ENCODE measurements around the gene GNAO1.

Gene GNAO1

DNA sequence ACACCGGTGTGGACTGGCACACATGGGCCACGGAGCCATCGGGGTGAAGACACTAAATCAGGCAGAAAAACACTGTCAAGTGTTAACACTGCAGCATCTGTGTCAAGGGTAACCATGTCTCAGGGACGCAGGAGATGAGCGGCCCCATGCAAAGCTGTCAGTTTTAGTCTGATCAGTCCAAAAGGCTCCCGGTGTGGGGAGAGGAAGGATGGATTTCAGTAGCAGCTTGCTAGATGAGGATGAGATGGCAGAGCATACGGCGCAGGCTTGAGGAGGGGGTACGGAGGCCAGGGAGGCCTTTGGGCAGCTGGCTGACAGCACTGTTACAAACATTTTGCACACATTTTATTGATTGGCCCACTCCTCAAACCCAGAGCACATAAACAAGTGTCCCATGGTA, 98.1 kb downstream of the GNAO1 start:
- no peak for DNase-seq (ENCODE audit: low read depth in 2 of 2)

DNA sequence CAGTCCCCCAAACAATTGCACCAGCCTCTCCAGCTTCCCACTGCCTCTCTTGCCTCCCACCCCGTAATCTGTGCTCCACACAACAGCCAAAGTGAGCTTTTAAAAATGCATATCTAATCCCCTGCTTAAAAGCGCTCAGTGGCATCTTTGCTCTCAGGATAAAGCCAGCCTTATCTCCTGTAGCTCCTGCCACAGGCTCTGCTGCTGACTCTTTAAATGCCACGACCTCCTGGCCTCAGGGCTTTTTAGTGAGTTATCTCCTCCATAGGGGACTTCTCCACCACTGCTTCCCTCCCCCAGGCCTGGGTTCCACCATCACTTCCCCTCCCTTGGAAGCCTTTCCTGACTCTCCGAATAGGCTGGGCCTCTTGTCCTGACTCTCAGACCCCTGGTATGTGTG, 98.6 kb downstream of the GNAO1 start:
- no peak for DNase-seq (ENCODE audit: low read depth in 2 of 2)

DNA sequence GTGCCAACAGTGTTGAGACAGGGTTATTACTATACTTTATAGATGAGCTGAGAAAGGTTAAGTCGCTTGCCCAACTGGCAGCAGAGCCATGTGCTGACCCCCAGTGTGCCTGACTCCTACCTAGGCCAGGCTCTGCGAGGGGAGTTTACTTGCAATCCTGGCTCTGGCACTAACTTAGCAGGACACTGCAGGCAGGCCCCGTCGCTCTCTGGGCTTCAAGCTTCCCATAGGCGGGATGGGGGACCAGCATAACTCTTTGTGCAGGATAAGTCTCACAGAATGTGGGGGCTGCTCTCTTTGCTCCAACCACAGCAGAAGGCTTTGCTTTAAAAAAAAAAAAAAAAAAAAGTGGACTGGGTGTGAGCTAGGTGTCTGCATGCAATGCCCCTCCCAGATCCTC, 102.7 kb downstream of the GNAO1 start:
- no peak for DNase-seq (ENCODE audit: low read depth in 2 of 2)

DNA sequence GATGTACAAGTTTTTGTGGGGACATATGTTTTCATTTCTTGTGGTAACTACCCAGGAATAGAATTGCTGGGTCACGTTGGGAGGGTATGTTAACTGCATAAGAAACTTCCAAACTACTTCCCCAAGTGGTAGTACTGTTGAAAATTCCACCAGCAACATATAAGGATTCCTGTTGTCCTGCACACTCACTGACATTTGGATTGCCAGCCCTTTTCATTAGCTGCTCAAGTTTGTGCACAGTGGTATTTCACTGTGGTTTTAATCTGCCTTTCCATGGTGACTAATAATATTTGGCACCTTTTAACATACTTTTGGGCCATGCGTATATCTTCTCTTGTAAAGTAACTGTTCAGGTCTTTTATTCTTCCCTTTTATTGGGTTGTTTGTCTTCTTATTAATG, 103.3 kb downstream of the GNAO1 start:
- no peak for DNase-seq (ENCODE audit: low read depth in 2 of 2)

DNA sequence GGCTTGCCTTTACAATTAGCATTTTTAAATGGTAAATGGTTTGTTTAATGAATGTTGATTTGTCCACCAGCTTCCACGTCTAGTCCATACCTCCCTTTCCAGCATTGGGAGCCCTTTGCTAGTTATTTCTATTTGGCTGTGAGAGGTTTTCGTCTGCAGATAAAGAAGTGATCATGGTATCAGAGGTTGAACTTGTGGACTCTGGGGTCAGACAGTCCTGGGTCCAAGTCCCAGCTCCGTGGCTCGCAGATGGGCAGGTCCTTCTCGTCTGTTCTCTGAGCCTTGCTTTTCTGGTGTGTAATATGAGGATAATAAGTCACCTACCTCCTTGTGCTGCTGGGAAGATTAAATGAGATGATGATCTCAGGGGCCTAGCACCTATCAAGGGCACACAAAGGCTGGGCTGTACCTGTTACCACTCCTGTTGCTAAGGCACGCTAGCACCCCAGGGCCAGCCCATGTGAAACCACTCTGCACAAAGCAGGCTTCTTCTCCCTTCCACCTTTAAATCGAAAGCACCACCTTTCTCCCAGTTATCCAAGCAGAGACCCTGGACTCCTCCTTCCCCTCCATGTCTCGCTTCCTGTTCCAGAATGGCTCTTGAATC, 103.9 kb downstream of the GNAO1 start:
- no peak for DNase-seq (ENCODE audit: low read depth in 2 of 2)

GRCh38 chr16:56295739-56296527, 104.6 kb downstream of the GNAO1 start:
- no peak for DNase-seq (ENCODE audit: low read depth in 2 of 2)

DNA sequence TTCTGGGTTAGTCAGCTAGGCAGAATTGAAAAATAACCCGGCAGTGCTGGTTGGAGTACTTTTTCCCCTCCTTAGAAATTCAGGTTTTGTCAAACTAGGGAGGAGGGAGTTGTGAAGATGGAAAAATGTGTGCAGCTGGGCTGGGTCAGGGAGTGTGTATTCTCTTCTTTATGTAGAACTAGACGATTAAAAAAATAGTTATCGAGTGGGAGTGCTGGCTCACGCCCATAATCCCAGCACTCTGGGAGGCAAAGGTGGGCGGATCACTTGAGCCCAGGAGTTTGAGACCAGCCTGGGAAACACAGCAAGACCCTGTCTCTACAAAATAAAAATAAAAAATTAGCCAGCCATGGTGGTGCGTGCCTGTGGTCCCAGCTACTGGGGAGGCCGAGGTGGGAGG, 106.4 kb downstream of the GNAO1 start:
- DNase-seq (ENCODE audit: low read depth in 2 of 2), result no peak

GRCh38 chr16:56298116-56298515, 106.8 kb downstream of the GNAO1 start:
- no peak for DNase-seq (ENCODE audit: low read depth in 2 of 2)

DNA sequence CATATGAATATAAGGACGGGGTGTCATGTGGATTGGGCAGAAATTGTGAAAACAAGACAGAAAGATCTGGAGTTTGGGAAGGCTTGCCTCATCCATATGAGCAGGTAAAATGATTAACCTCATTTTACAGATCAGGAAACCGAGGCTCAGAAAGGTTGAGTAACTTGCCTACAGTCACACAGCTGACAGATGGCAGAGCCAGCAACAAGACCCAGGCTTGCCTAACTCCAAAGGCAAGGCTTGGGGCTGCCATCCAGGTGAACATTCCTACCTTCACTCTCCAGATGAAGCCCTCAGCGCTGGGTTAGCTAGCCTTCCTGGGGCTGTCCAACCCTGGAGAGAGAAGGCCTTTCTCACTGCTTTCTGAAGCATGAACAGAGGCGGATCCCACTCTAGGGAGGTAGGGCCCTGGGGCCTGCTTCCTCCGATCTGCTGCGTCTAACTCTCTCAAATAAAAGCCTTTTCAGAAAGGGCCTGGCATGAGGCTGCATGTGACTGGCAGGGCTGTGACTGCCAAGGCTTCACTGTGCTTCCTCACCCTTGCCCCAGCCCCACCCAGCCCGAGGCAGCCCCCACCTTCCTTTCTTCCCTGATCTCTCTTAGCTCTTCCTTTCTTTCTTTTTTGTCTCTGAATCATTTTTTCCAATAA, 107.8 kb downstream of the GNAO1 start:
- no peak for DNase-seq (ENCODE audit: low read depth in 2 of 2)

GRCh38 chr16:56300242-56300623, 108.9 kb downstream of the GNAO1 start:
- no peak for DNase-seq (ENCODE audit: low read depth in 2 of 2)

DNA sequence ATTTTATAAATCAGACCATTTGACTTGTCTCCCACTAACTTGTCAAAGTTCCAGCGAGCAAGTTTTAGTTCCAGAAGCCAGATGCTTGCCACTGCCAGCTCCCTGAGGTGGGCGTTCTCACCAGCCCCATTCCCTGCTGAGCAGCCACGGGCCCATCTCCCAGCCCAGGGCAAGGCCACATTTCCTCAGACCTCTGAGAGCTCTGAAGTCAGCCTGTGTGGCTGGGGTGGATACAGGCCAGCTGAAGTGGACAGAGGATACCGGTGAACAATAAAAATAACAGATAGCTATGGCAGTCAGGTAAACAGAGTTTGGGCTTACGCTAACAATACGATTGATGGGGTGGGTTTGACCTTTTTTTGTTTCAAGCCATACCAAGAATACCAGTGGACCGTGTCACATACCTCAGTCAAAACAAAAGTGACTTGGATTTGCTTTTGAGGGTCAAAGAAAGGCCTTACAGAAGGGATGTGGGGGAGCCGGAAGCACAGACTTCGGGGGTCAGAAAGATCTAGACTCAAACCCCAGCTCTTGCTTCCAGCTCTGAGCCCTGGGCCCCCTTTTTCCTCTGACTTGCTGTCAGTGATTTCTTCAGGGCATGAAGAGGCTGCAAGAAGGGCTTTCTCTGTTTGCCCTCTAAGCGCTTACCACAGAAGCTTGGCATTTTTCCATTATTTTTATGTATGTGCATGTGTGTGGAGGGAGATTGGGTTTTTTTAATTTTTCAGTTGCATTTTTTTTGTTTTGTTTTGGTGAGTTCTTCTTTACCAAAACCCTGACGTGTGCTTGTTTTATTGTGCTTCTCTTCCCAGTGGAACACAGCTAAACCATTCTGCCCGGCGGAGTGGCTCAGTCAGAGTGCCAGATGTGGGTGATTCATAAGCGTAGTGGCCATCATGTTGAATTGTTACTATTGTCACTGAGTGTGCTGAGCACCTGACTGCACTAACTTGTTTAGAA, 109.9 kb downstream of the GNAO1 start:
- no peak for DNase-seq (ENCODE audit: low read depth in 2 of 2)

GRCh38 chr16:56302506-56302905, 111.2 kb downstream of the GNAO1 start:
- DNase-seq (ENCODE audit: low read depth in 2 of 2), result no peak

GRCh38 chr16:56303066-56303715, 111.9 kb downstream of the GNAO1 start:
- DNase-seq (ENCODE audit: low read depth in 2 of 2), result no peak

- DNase-seq (ENCODE audit: low read depth in 2 of 2), result no peak
These were observed 112.6 kb downstream of the GNAO1 start for GRCh38 chr16:56303880-56304279.

GRCh38 chr16:56305956-56306565, 114.8 kb downstream of the GNAO1 start:
- no peak for DNase-seq (ENCODE audit: low read depth in 2 of 2)

GRCh38 chr16:56306690-56307533, 115.6 kb downstream of the GNAO1 start:
- DNase-seq (ENCODE audit: low read depth in 2 of 2), result no peak

DNA sequence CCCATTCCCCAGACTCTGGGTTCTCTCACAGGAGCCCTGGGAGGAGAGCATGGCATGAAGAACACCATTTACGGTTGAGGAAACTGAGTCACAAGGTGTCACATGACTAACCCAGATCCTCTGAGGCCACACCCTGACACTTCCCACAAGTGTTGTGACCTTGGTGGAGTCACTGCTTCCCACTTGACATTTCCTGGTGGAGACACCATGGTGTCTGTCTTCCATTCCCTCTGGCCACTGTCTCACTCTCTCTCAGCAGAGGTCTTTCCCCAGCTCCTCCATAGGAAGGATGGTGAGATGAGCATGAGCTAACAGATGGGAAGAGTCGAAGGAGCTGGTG, 116.2 kb downstream of the GNAO1 start:
- DNase-seq (ENCODE audit: low read depth in 2 of 2), result no peak

DNA sequence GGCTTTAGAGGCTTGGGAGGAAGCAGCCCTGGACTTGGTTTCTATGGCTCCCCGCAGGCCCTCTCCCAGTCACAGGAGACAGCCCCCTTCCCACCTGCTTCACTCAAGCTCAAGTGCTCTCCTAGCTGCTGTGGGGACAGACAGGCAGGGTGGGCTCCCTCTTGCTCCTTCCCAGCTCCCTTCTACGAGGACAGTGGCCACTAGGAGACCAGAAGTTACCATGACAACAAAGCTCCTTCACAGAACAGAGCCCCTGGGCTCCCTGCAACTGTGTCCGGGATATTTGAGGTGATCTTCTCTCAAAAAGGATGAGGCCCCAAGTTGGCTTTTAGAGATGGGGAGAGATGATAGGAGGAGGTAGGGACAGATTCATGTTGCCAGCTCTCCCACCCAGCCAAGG, 117.7 kb downstream of the GNAO1 start:
- no peak for DNase-seq (ENCODE audit: low read depth in 2 of 2)

DNA sequence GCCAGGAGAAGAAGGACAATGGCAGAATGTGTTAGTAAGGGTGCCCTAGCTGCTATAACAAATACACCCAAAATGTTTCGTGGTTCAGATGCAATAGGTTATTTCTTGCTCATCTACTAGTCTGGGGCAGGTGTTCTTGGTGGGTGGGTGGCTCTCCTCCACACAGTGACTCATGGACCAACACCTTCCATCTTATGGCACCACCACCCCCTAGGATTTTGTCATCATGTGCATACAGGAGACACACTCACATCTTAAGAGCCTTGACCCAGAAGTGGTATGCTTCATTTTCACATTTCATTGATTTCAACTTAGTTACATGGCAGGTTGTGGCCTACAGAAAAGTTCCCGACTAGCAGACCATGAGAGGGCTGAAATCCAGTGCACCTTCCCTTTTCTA, 119.4 kb downstream of the GNAO1 start:
- no peak for DNase-seq (ENCODE audit: low read depth in 2 of 2)
